ENCODE results near the gene DNM2.

The DNM2 gene

GRCh38 chr19:10725415-10725814 is 7.5 kb downstream of the DNM2 start:
- Histone ChIP-seq H3K4me2 (ENCODE audit: low read length) (no peak overlapping the region), H4K20me1 (ENCODE audit: insufficient read depth, low read length) (peaks cover 57% of the 10 kb centered on the region)

DNA sequence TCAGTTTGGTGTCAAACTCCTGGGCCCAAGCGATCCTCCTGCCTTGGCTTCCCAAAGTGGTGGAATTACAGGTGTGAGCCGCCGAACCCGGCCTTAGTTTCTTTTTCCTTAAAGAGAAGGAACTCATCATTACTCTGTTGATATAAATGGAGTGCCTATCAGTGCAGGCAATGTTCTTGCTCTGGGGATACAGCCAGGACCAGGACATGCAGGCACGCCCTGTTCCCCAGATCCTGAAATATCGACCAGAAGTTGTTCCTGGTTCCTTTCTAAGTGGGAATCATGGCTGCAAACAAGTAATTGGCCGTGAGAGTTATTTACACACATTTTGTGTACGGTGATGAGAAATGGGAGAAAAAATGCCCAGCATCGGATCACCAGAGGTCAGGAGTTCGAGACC is 8.4 kb downstream of the DNM2 start:
- Histone ChIP-seq H3K4me3 (ENCODE audit: low read length) (no peak overlapping the region), H3K36me3 (replicated peaks; ENCODE audit: low read depth, low read length) (peaks cover 7% of the 10 kb centered on the region), H3K27me3 (ENCODE audit: low read depth, low read length) (no peaks in the 10 kb centered on the region), H3K4me2 (ENCODE audit: low read length) (no peak overlapping the region), H3K9ac (ENCODE audit: low read length) (no peak overlapping the region), H2AFZ (ENCODE audit: low read depth, low read length) (no peak overlapping the region), H3K27ac (ENCODE audit: low read length) (no peak overlapping the region), H3K4me1 (ENCODE audit: low read length) (no peaks in the 10 kb centered on the region), H3K79me2 (ENCODE audit: low read length) (peaks cover 96% of the 10 kb centered on the region), H4K20me1 (ENCODE audit: insufficient read depth, low read length) (peaks cover 55% of the 10 kb centered on the region), H3K9me3 (ENCODE audit: insufficient read depth, low read length) (no peaks in the 10 kb centered on the region)
- TF ChIP-seq CTCF (IDR thresholded peaks at IDR 0.05; ENCODE audit: low read depth, low read length) (no peak), EZH2phosphoT487 (IDR thresholded peaks at IDR 0.05; ENCODE audit: low read depth) (no peak)

More at GRCh38 chr19:10725415-10725814, 7.5 kb downstream of the DNM2 start:
- no peaks in the 10 kb centered on the region for H3K4me1 ChIP-seq (ENCODE audit: low read length)
- no peak overlapping the region for H3K9ac ChIP-seq (ENCODE audit: low read length)
- no peak overlapping the region for H3K4me3 ChIP-seq (ENCODE audit: low read length)
- H3K9me3 ChIP-seq (ENCODE audit: insufficient read depth, low read length) = no peaks in the 10 kb centered on the region
- H3K27ac ChIP-seq (ENCODE audit: low read length) = no peak overlapping the region
- no peak for TF ChIP-seq CTCF (IDR thresholded peaks at IDR 0.05; ENCODE audit: low read depth, low read length)
- TF ChIP-seq EZH2phosphoT487 (IDR thresholded peaks at IDR 0.05; ENCODE audit: low read depth) = no peak
- H2AFZ ChIP-seq (ENCODE audit: low read depth, low read length) = no peak overlapping the region
- peaks cover 96% of the 10 kb centered on the region for H3K79me2 ChIP-seq (ENCODE audit: low read length)
- H3K27me3 ChIP-seq (ENCODE audit: low read depth, low read length) = no peaks in the 10 kb centered on the region
- peaks cover 12% of the 10 kb centered on the region for H3K36me3 ChIP-seq (replicated peaks; ENCODE audit: low read depth, low read length)

- TF ChIP-seq EZH2phosphoT487 (IDR thresholded peaks at IDR 0.05; ENCODE audit: low read depth) (no peak), CTCF (IDR thresholded peaks at IDR 0.05; ENCODE audit: low read depth, low read length) (no peak)
- Histone ChIP-seq H3K9ac (ENCODE audit: low read length) (no peak overlapping the region), H3K27ac (ENCODE audit: low read length) (no peak overlapping the region), H4K20me1 (ENCODE audit: insufficient read depth, low read length) (peaks cover 47% of the 10 kb centered on the region), H3K36me3 (replicated peaks; ENCODE audit: low read depth, low read length) (peaks cover 7% of the 10 kb centered on the region), H3K79me2 (ENCODE audit: low read length) (peaks cover 89% of the 10 kb centered on the region), H2AFZ (ENCODE audit: low read depth, low read length) (no peak overlapping the region), H3K4me2 (ENCODE audit: low read length) (no peak overlapping the region), H3K9me3 (ENCODE audit: insufficient read depth, low read length) (no peaks in the 10 kb centered on the region), H3K27me3 (ENCODE audit: low read depth, low read length) (no peaks in the 10 kb centered on the region), H3K4me1 (ENCODE audit: low read length) (peaks cover 4% of the 10 kb centered on the region; the same call in 1 of the 2 replicates), H3K4me3 (ENCODE audit: low read length) (no peak overlapping the region)
Measured at GRCh38 chr19:10727685-10728201, 9.9 kb downstream of the DNM2 start.

- H3K9me3 ChIP-seq (ENCODE audit: insufficient read depth, low read length) = no peaks in the 10 kb centered on the region
- H3K9ac ChIP-seq (ENCODE audit: low read length) = no peak overlapping the region
- no peak for TF ChIP-seq EZH2phosphoT487 (IDR thresholded peaks at IDR 0.05; ENCODE audit: low read depth)
- H2AFZ ChIP-seq (ENCODE audit: low read depth, low read length) = no peak overlapping the region
- no peaks in the 10 kb centered on the region for H3K27me3 ChIP-seq (ENCODE audit: low read depth, low read length)
- no peak overlapping the region for H3K4me2 ChIP-seq (ENCODE audit: low read length)
- H3K4me3 ChIP-seq (ENCODE audit: low read length) = no peak overlapping the region
- peaks cover 86% of the 10 kb centered on the region for H3K79me2 ChIP-seq (ENCODE audit: low read length)
- no peak overlapping the region for H3K27ac ChIP-seq (ENCODE audit: low read length)
- peaks cover 52% of the 10 kb centered on the region for H4K20me1 ChIP-seq (ENCODE audit: insufficient read depth, low read length)
- peaks cover 4% of the 10 kb centered on the region; the same call in 1 of the 2 replicates for H3K4me1 ChIP-seq (ENCODE audit: low read length)
- H3K36me3 ChIP-seq (replicated peaks; ENCODE audit: low read depth, low read length) = peaks cover 7% of the 10 kb centered on the region
Measured at GRCh38 chr19:10729411-10729810, 11.5 kb downstream of the DNM2 start.

All from OCI-LY3 (cell line).